Panc1 (cell line): Measurements from ENCODE around the gene DFFB.

Source experiments
- POLR2AphosphoS5 ChIP-seq: IDR thresholded peaks from 2 replicates; pipeline ENCODE4 v1.6.1; 2012; ENCODE audit warnings: mild to moderate bottlenecking, low read depth, low read length, moderate library complexity
- TF ChIP-seq, protein P1 (sequence below): fragments of 450-650 bp; IDR thresholded peaks from 2 replicates; pipeline ENCODE4 v1.5.1; 2017; ENCODE audit warnings: mild to moderate bottlenecking
- TF ChIP-seq, protein P2 (sequence below), 2 experiments: IDR thresholded peaks; 2 replicates each; pipeline ENCODE4 v1.6.1; 2011 to 2012; ENCODE audit warnings: low read depth in 2 of 2, control low read depth in 1 of 2, low read length in 1 of 2, mild to moderate bottlenecking in 1 of 2, moderate library complexity in 1 of 2; ENCODE audit not compliant: insufficient read depth in 1 of 2

DNA sequence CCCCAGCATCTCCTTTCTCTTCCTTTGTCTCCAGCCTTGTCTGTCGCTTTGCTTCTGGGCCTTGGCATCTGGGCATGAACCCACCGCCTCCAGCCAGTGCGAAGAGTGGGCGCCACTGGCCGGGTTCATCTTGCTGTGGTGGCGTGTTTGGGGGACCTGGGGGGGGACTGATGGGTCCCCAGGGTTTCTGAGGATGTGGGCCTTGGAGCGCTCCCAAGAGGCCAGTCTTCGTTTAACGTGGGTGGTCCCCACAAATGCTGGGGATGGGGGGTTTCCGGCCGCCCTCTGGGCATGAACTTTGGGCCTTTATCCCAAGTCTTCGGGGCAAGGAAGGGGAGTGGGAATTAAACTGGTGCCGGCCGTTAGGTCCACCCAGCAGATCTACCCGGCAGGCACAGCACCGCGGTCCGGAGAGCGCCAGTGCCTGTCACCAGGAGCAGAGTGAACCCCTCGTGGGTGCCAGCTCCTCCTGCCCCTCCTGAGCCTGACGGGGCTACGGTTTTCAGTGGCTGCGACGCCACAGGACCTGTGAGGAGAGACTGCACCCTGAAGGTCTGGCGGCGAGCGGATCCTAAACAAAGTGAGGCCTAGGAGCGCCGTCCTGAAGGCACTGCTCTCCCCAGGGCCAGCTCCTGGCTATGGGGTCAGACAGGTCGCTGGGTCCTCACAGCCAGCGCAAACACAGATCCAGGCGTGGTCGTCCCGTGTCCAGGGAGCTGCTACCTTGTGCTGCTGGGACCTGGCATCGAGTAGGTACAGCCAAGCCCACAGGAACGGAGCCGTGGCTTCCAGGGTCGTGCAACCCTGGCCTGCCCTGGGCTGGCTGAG, 54.9 kb downstream of the DFFB start:
- TF ChIP-seq, protein P1, sequence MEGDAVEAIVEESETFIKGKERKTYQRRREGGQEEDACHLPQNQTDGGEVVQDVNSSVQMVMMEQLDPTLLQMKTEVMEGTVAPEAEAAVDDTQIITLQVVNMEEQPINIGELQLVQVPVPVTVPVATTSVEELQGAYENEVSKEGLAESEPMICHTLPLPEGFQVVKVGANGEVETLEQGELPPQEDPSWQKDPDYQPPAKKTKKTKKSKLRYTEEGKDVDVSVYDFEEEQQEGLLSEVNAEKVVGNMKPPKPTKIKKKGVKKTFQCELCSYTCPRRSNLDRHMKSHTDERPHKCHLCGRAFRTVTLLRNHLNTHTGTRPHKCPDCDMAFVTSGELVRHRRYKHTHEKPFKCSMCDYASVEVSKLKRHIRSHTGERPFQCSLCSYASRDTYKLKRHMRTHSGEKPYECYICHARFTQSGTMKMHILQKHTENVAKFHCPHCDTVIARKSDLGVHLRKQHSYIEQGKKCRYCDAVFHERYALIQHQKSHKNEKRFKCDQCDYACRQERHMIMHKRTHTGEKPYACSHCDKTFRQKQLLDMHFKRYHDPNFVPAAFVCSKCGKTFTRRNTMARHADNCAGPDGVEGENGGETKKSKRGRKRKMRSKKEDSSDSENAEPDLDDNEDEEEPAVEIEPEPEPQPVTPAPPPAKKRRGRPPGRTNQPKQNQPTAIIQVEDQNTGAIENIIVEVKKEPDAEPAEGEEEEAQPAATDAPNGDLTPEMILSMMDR = no peak
- TF ChIP-seq POLR2AphosphoS5 = no peak
- TF ChIP-seq, protein P2, sequence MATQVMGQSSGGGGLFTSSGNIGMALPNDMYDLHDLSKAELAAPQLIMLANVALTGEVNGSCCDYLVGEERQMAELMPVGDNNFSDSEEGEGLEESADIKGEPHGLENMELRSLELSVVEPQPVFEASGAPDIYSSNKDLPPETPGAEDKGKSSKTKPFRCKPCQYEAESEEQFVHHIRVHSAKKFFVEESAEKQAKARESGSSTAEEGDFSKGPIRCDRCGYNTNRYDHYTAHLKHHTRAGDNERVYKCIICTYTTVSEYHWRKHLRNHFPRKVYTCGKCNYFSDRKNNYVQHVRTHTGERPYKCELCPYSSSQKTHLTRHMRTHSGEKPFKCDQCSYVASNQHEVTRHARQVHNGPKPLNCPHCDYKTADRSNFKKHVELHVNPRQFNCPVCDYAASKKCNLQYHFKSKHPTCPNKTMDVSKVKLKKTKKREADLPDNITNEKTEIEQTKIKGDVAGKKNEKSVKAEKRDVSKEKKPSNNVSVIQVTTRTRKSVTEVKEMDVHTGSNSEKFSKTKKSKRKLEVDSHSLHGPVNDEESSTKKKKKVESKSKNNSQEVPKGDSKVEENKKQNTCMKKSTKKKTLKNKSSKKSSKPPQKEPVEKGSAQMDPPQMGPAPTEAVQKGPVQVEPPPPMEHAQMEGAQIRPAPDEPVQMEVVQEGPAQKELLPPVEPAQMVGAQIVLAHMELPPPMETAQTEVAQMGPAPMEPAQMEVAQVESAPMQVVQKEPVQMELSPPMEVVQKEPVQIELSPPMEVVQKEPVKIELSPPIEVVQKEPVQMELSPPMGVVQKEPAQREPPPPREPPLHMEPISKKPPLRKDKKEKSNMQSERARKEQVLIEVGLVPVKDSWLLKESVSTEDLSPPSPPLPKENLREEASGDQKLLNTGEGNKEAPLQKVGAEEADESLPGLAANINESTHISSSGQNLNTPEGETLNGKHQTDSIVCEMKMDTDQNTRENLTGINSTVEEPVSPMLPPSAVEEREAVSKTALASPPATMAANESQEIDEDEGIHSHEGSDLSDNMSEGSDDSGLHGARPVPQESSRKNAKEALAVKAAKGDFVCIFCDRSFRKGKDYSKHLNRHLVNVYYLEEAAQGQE (IDR thresholded peaks at IDR 0.05; ENCODE audit: insufficient read depth in 1 of 2, low read depth in 2 of 2, low read length in 1 of 2) = no peak
